Activated CD8-positive, alpha-beta memory T cell treated with anti-CD3 and anti-CD28 coated beads for 1 hour (primary cell): ENCODE data around the gene ZFP92.
"Not testable (repeated sequence)": the region's sequence is repeated elsewhere in the genome, so short reads cannot be mapped to it uniquely, and the experiment has no call there.

Experiments
- DNase-seq, 2 donors: peaks; one replicate each; pipeline ENCODE4 v3.0.0-alpha.2; 2020; ENCODE audit warnings: low read depth in 1 of 2; ENCODE audit errors: extremely low read depth in 1 of 2

ZFP92 gene

GRCh38 chrX:153411255-153411987 lies at the start of gene ZFP92:
ZFP92 (plus strand) TSS chrX:153411472; CDS start chrX:153418323, 6,851 bp downstream.
- DNase-seq = no peak

GRCh38 chrX:153361781-153362397 lies 49.4 kb upstream of the ZFP92 start:
- DNase-seq = no peak

- no peak for DNase-seq
Observed at GRCh38 chrX:153365670-153366069, 45.6 kb upstream of the ZFP92 start.

- DNase-seq = no peak
Observed at GRCh38 chrX:153366119-153366518, 45.2 kb upstream of the ZFP92 start.

GRCh38 chrX:153366878-153367538 lies 44.3 kb upstream of the ZFP92 start:
- DNase-seq = no peak

- no peak for DNase-seq
Observed at GRCh38 chrX:153370293-153371055, 40.8 kb upstream of the ZFP92 start.

GRCh38 chrX:153371256-153371655 lies 40.0 kb upstream of the ZFP92 start:
- DNase-seq = no peak

GRCh38 chrX:153372949-153373348 lies 38.3 kb upstream of the ZFP92 start:
- DNase-seq = no peak

- no peak for DNase-seq
Observed at GRCh38 chrX:153374426-153374825, 36.8 kb upstream of the ZFP92 start.

- no peak for DNase-seq
Observed at GRCh38 chrX:153375571-153375970, 35.7 kb upstream of the ZFP92 start.

- no peak for DNase-seq
Observed at GRCh38 chrX:153377727-153378126, 33.5 kb upstream of the ZFP92 start.

- DNase-seq = no peak
Observed at GRCh38 chrX:153378607-153379006, 32.7 kb upstream of the ZFP92 start.

- no peak for DNase-seq
Observed at GRCh38 chrX:153379508-153379907, 31.8 kb upstream of the ZFP92 start.

GRCh38 chrX:153379971-153380581 lies 31.2 kb upstream of the ZFP92 start:
- DNase-seq = no peak

- DNase-seq = no peak
Observed at GRCh38 chrX:153380691-153381090, 30.6 kb upstream of the ZFP92 start.

GRCh38 chrX:153381684-153382532 lies 29.4 kb upstream of the ZFP92 start:
- no peak for DNase-seq

- DNase-seq = no peak
Observed at GRCh38 chrX:153382563-153383482, 28.4 kb upstream of the ZFP92 start.

- DNase-seq = no peak
Observed at GRCh38 chrX:153384390-153384789, 26.9 kb upstream of the ZFP92 start.

GRCh38 chrX:153384973-153385372 lies 26.3 kb upstream of the ZFP92 start:
- DNase-seq = not testable (repeated sequence)
